ENCODE data around the gene POTEF. TPM values are rescaled to one million over a fixed set of nuclear protein-coding genes. Genes with fewer than 3 reads are reported as not detected.
"Not testable (repeated sequence)": the region's sequence is repeated elsewhere in the genome, so short reads cannot be mapped to it uniquely, and the experiment has no call there.

POTEF gene
- polyA plus RNA-seq, 3 donors: not detected

- H3K4me3 Mint-ChIP-seq; H3K27ac Mint-ChIP-seq; H2AFZ ChIP-seq (ENCODE audit: insufficient read depth, low read depth, low read length, poor library complexity, severe bottlenecking); DNase-seq; H3K79me2 ChIP-seq (ENCODE audit: insufficient read depth, low read length); H4K20me1 ChIP-seq (ENCODE audit: insufficient read depth, low read length); H3K4me1 ChIP-seq (ENCODE audit: control insufficient read depth in 1 of 2, insufficient read depth in 2 of 2, low read length in 2 of 2); H3K27ac ChIP-seq (ENCODE audit: low read depth in 1 of 2, low read length in 2 of 2); H3K36me3 Mint-ChIP-seq; H3K9ac ChIP-seq (ENCODE audit: insufficient read depth, low read length, poor library complexity, severe bottlenecking); H3K4me2 ChIP-seq (replicated peaks; ENCODE audit: extremely low read depth, low read length, poor library complexity, severe bottlenecking); H3K9me3 ChIP-seq (replicated peaks in 1 of 2; ENCODE audit: control insufficient read depth in 1 of 2, insufficient read depth in 1 of 2, low read length in 2 of 2); H3K36me3 ChIP-seq (replicated peaks in 1 of 2; ENCODE audit: control insufficient read depth in 1 of 2, insufficient read depth in 2 of 2, low read length in 2 of 2); intact Hi-C loops (cut with micrococcal nuclease); H3K4me3 ChIP-seq (replicated peaks in 1 of 3; ENCODE audit: low read depth in 2 of 3, low read length in 3 of 3): not testable (repeated sequence)
- H3K9me3 Mint-ChIP-seq: peaks cover 0 to 10% (median 3%) of the 10 kb centered on the region in 7 donors
- H3K4me1 Mint-ChIP-seq: peaks cover 12% of the 10 kb centered on the region
- 40% methylated on average over 1 of the region's 7 CpGs for WGBS (ENCODE audit: insufficient coverage)
- H3K27me3 ChIP-seq (ENCODE audit: control insufficient read depth in 2 of 2, insufficient read depth in 2 of 2, low read length in 2 of 2): peaks cover 9 to 21% of the 10 kb centered on the region in 2 donors
- peaks cover 22 to 34% (median 29%) of the 10 kb centered on the region in 3 donors for H3K27me3 Mint-ChIP-seq (ENCODE audit: low read depth in 3 of 3)
Measured at GRCh38 chr2:130140516-130140915, 11.5 kb upstream of the POTEF start.

GRCh38 chr2:130139331-130140280 is 10.6 kb upstream of the POTEF start:
- intact Hi-C loops (cut with micrococcal nuclease); H3K36me3 Mint-ChIP-seq: not testable (repeated sequence)

GRCh38 chr2:130138841-130139251 is 9.8 kb upstream of the POTEF start:
- H3K4me3 ChIP-seq (replicated peaks in 1 of 3; ENCODE audit: low read depth in 2 of 3, low read length in 3 of 3); H3K9ac ChIP-seq (ENCODE audit: insufficient read depth, low read length, poor library complexity, severe bottlenecking); H3K36me3 Mint-ChIP-seq; H3K4me1 Mint-ChIP-seq; H3K79me2 ChIP-seq (ENCODE audit: insufficient read depth, low read length); DNase-seq; H3K27ac Mint-ChIP-seq; H3K36me3 ChIP-seq (replicated peaks in 1 of 2; ENCODE audit: control insufficient read depth in 1 of 2, insufficient read depth in 2 of 2, low read length in 2 of 2); H3K9me3 ChIP-seq (replicated peaks in 1 of 2; ENCODE audit: control insufficient read depth in 1 of 2, insufficient read depth in 1 of 2, low read length in 2 of 2); intact Hi-C loops (cut with micrococcal nuclease); H3K27ac ChIP-seq (ENCODE audit: low read depth in 1 of 2, low read length in 2 of 2); H3K4me1 ChIP-seq (ENCODE audit: control insufficient read depth in 1 of 2, insufficient read depth in 2 of 2, low read length in 2 of 2); H3K27me3 ChIP-seq (ENCODE audit: control insufficient read depth in 2 of 2, insufficient read depth in 2 of 2, low read length in 2 of 2); H3K4me3 Mint-ChIP-seq; H4K20me1 ChIP-seq (ENCODE audit: insufficient read depth, low read length); H2AFZ ChIP-seq (ENCODE audit: insufficient read depth, low read depth, low read length, poor library complexity, severe bottlenecking); H3K4me2 ChIP-seq (replicated peaks; ENCODE audit: extremely low read depth, low read length, poor library complexity, severe bottlenecking); H3K9me3 Mint-ChIP-seq: not testable (repeated sequence)
- peaks cover 14 to 19% (median 17%) of the 10 kb centered on the region in 3 donors for H3K27me3 Mint-ChIP-seq (ENCODE audit: low read depth in 3 of 3)
- 93% methylated on average over 11 of the region's 15 CpGs for WGBS (ENCODE audit: insufficient coverage)

More at GRCh38 chr2:130139331-130140280, 10.6 kb upstream of the POTEF start:
- not testable (repeated sequence) for H4K20me1 ChIP-seq (ENCODE audit: insufficient read depth, low read length); H3K4me2 ChIP-seq (replicated peaks; ENCODE audit: extremely low read depth, low read length, poor library complexity, severe bottlenecking); H3K4me1 Mint-ChIP-seq; H3K9me3 Mint-ChIP-seq; H3K9ac ChIP-seq (ENCODE audit: insufficient read depth, low read length, poor library complexity, severe bottlenecking); H3K27ac Mint-ChIP-seq; H3K36me3 ChIP-seq (replicated peaks in 1 of 2; ENCODE audit: control insufficient read depth in 1 of 2, insufficient read depth in 2 of 2, low read length in 2 of 2); H3K27ac ChIP-seq (ENCODE audit: low read depth in 1 of 2, low read length in 2 of 2); H3K79me2 ChIP-seq (ENCODE audit: insufficient read depth, low read length); H3K4me3 ChIP-seq (replicated peaks in 1 of 3; ENCODE audit: low read depth in 2 of 3, low read length in 3 of 3); H2AFZ ChIP-seq (ENCODE audit: insufficient read depth, low read depth, low read length, poor library complexity, severe bottlenecking); H3K4me1 ChIP-seq (ENCODE audit: control insufficient read depth in 1 of 2, insufficient read depth in 2 of 2, low read length in 2 of 2); H3K4me3 Mint-ChIP-seq; DNase-seq; H3K9me3 ChIP-seq (replicated peaks in 1 of 2; ENCODE audit: control insufficient read depth in 1 of 2, insufficient read depth in 1 of 2, low read length in 2 of 2)
- peaks cover 17 to 27% (median 24%) of the 10 kb centered on the region in 3 donors for H3K27me3 Mint-ChIP-seq (ENCODE audit: low read depth in 3 of 3)
- 89% methylated on average over 16 of the region's 30 CpGs for WGBS (ENCODE audit: insufficient coverage)
- H3K27me3 ChIP-seq (ENCODE audit: control insufficient read depth in 2 of 2, insufficient read depth in 2 of 2, low read length in 2 of 2): peaks cover 5 to 15% of the 10 kb centered on the region in 2 donors

- peaks cover 9 to 16% (median 15%) of the 10 kb centered on the region in 3 donors for H3K27me3 Mint-ChIP-seq (ENCODE audit: low read depth in 3 of 3)
- H3K27me3 ChIP-seq (ENCODE audit: control insufficient read depth in 2 of 2, insufficient read depth in 2 of 2, low read length in 2 of 2); DNase-seq; H3K4me1 ChIP-seq (ENCODE audit: control insufficient read depth in 1 of 2, insufficient read depth in 2 of 2, low read length in 2 of 2); H3K9me3 Mint-ChIP-seq; H3K4me3 Mint-ChIP-seq; H4K20me1 ChIP-seq (ENCODE audit: insufficient read depth, low read length); H3K27ac Mint-ChIP-seq; H3K36me3 Mint-ChIP-seq; H3K4me1 Mint-ChIP-seq; H2AFZ ChIP-seq (ENCODE audit: insufficient read depth, low read depth, low read length, poor library complexity, severe bottlenecking); H3K9ac ChIP-seq (ENCODE audit: insufficient read depth, low read length, poor library complexity, severe bottlenecking); H3K9me3 ChIP-seq (replicated peaks in 1 of 2; ENCODE audit: control insufficient read depth in 1 of 2, insufficient read depth in 1 of 2, low read length in 2 of 2); H3K79me2 ChIP-seq (ENCODE audit: insufficient read depth, low read length); intact Hi-C loops (cut with micrococcal nuclease); H3K4me2 ChIP-seq (replicated peaks; ENCODE audit: extremely low read depth, low read length, poor library complexity, severe bottlenecking); H3K4me3 ChIP-seq (replicated peaks in 1 of 3; ENCODE audit: low read depth in 2 of 3, low read length in 3 of 3); H3K36me3 ChIP-seq (replicated peaks in 1 of 2; ENCODE audit: control insufficient read depth in 1 of 2, insufficient read depth in 2 of 2, low read length in 2 of 2); H3K27ac ChIP-seq (ENCODE audit: low read depth in 1 of 2, low read length in 2 of 2): not testable (repeated sequence)
- 80% methylated on average over 1 of the region's 13 CpGs for WGBS (ENCODE audit: insufficient coverage)
Measured at GRCh38 chr2:130138326-130138725, 9.3 kb upstream of the POTEF start.

Data from CD14-positive monocyte (primary cell).